Activated naive CD4-positive, alpha-beta T cell treated with anti-CD3 and anti-CD28 coated beads, Interleukin-2, amount 50 U/mL, for 24 hours (primary cell): Measurements from ENCODE around the gene AHCTF1.
"Not testable (repeated sequence)": the region's sequence is repeated elsewhere in the genome, so short reads cannot be mapped to it uniquely, and the experiment has no call there.

Experiments used
- H3K27ac Mint-ChIP-seq: one replicate; pipeline ENCODE4 v1.8.0; 2021; ENCODE audit warnings: mild to moderate bottlenecking, mixed read lengths
- H3K27me3 Mint-ChIP-seq: one replicate; pipeline ENCODE4 v1.8.0; 2021; ENCODE audit warnings: mixed read lengths
- H3K36me3 Mint-ChIP-seq: one replicate; pipeline ENCODE4 v1.8.0; 2021; ENCODE audit warnings: mixed read lengths
- H3K4me1 Mint-ChIP-seq: one replicate; pipeline ENCODE4 v1.8.0; 2021; ENCODE audit warnings: mixed read lengths
- H3K4me3 Mint-ChIP-seq: one replicate; pipeline ENCODE4 v1.8.0; 2021; ENCODE audit warnings: mild to moderate bottlenecking, mixed read lengths
- H3K9me3 Mint-ChIP-seq: one replicate; pipeline ENCODE4 v1.8.0; 2021; ENCODE audit warnings: mixed read lengths

The AHCTF1 gene

GRCh38 chr1:246828818-246829217 is 102.9 kb downstream of the AHCTF1 start:
- Mint-ChIP-seq H3K27me3 (peaks cover 7% of the 10 kb centered on the region), H3K4me3 (no peak overlapping the region), H3K36me3 (peaks cover 5% of the 10 kb centered on the region), H3K4me1 (no peaks in the 10 kb centered on the region), H3K9me3 (peaks cover 7% of the 10 kb centered on the region), H3K27ac (no peak overlapping the region)

DNA sequence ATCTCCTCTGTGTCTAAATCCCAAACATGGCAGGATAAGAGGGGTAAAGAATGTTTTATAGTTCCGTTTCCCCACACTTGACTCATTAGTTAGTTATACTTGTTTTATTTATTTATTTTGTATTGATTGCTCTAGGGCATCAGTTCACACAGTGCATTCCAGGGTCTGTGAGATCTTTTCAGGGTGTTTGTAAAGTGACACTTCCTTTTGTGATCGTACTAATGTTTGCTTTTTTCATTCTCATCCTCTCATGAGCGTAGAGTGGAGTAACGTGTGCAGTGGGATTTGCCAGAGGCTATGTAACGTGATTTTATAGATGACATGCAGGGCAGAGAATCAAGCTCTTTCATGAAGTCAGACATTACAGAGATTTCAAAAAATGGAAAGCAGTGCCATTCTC is 104.4 kb downstream of the AHCTF1 start:
- Mint-ChIP-seq H3K36me3 (peaks cover 5% of the 10 kb centered on the region), H3K9me3 (peaks cover 7% of the 10 kb centered on the region), H3K27me3 (peaks cover 7% of the 10 kb centered on the region), H3K27ac (no peak overlapping the region), H3K4me1 (no peaks in the 10 kb centered on the region), H3K4me3 (no peak overlapping the region)

- Mint-ChIP-seq H3K4me3 (no peak overlapping the region), H3K27ac (no peak overlapping the region), H3K4me1 (no peaks in the 10 kb centered on the region), H3K36me3 (peaks cover 5% of the 10 kb centered on the region), H3K9me3 (peaks cover 7% of the 10 kb centered on the region), H3K27me3 (peaks cover 3% of the 10 kb centered on the region)
These were observed 106.1 kb downstream of the AHCTF1 start for GRCh38 chr1:246825557-246826175.

GRCh38 chr1:246824541-246824940 is 107.2 kb downstream of the AHCTF1 start:
- Mint-ChIP-seq H3K36me3 (peaks cover 5% of the 10 kb centered on the region), H3K4me1 (no peaks in the 10 kb centered on the region), H3K27me3 (peaks cover 6% of the 10 kb centered on the region), H3K27ac (no peak overlapping the region), H3K9me3 (peaks cover 7% of the 10 kb centered on the region), H3K4me3 (no peak overlapping the region)

DNA sequence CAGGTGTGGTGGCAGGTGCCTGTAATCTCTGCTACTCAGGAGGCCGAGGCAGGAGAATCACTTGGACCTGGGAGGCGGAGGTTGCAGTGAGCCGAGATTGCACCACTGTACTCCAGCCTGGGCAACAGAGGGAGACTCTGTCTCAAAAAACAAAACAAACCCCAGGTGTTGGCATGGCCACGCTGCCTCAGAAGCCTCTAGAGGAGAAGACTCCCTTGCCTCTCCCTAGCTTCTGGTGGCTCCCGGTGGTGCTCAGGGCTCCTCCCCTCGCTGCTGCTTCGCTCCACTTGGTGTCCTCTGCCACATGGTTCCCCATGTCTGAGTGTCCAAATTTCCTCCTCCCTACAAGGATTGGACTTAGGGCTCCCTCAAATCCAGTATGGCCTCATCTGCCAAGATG is 109.6 kb downstream of the AHCTF1 start:
- H3K4me1 Mint-ChIP-seq, H3K27me3 Mint-ChIP-seq, H3K4me3 Mint-ChIP-seq, H3K27ac Mint-ChIP-seq, H3K9me3 Mint-ChIP-seq, H3K36me3 Mint-ChIP-seq: not testable (repeated sequence)

DNA sequence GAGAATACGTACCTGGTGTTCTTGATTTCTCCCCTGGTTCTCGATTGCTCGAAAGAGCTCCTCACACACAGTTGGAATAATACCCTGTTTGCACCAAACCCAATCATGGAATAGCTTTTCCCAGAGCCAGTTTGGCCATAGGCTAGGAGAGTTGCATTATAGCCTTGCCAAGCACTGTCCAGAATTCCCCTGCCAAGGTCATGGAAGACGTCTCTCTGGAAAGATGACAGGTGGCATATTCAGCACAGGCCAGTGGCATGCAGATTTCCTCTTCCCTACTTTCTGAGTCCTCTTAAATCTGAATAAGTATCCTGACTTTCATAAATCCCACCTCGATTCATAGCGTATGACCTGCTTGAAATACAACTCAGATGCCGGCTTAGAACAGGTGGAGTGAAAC is 111.1 kb downstream of the AHCTF1 start:
- Mint-ChIP-seq H3K27me3 (peaks cover 6% of the 10 kb centered on the region), H3K9me3 (peaks cover 7% of the 10 kb centered on the region), H3K36me3 (no peaks in the 10 kb centered on the region), H3K4me1 (no peaks in the 10 kb centered on the region), H3K27ac (no peak overlapping the region), H3K4me3 (no peak overlapping the region)

- H3K4me1 Mint-ChIP-seq, H3K36me3 Mint-ChIP-seq, H3K4me3 Mint-ChIP-seq, H3K9me3 Mint-ChIP-seq, H3K27ac Mint-ChIP-seq: not testable (repeated sequence)
- peaks cover 11% of the 10 kb centered on the region for H3K27me3 Mint-ChIP-seq
These were observed 114.0 kb downstream of the AHCTF1 start for GRCh38 chr1:246817778-246818177.

GRCh38 chr1:246815693-246816270 is 116.0 kb downstream of the AHCTF1 start:
- H3K27ac Mint-ChIP-seq: no peak overlapping the region
- H3K36me3 Mint-ChIP-seq: no peaks in the 10 kb centered on the region
- peaks cover 7% of the 10 kb centered on the region for H3K9me3 Mint-ChIP-seq
- H3K27me3 Mint-ChIP-seq: peaks cover 12% of the 10 kb centered on the region
- no peaks in the 10 kb centered on the region for H3K4me1 Mint-ChIP-seq
- no peak overlapping the region for H3K4me3 Mint-ChIP-seq

DNA sequence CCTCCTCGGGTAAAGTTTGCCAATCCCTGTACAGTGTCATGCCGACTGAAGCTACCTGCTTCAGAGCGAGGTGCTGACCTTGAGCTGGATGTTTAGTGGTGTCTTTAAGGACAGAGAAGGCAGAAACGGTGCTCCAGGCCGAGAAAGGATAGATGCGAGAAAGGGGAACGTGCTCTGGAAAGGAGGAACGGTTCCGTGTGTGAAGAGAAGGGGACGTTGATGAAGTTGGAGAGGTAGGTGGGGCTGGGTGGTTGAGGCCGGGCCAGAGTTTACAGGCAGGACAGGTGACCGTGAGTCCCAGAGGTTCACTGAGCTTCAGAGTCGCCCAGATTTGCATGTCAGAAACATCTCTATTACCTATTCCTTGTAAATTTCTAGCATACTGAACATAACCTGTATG is 116.9 kb downstream of the AHCTF1 start:
- H3K4me1 Mint-ChIP-seq: no peaks in the 10 kb centered on the region
- peaks cover 7% of the 10 kb centered on the region for H3K9me3 Mint-ChIP-seq
- no peak overlapping the region for H3K27ac Mint-ChIP-seq

DNA sequence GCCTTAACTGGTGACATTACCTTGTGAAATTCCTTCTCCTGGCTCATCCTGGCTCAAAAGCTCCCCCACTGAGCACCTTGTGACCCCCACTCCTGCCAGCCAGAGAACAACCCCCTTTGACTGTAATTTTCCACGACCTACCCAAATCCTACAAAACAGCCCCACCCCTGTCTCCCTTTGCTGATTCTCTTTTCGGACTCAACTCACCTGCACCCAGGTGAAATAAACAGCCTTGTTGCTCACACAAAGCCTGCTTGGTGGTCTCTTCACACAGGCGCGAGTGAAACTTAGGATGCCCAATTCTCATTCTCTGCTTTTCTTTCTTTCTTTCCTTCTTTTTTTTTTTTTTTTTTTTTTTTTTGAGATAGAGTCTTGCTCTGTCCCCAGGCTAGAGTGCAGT is 118.4 kb downstream of the AHCTF1 start:
- not testable (repeated sequence) for H3K9me3 Mint-ChIP-seq, H3K4me3 Mint-ChIP-seq, H3K27me3 Mint-ChIP-seq

More for the DNA sequence above, 116.9 kb downstream of the AHCTF1 start:
- Mint-ChIP-seq H3K27me3 (peaks cover 8% of the 10 kb centered on the region), H3K4me3 (no peak overlapping the region), H3K36me3 (no peaks in the 10 kb centered on the region)

GRCh38 chr1:246811985-246812384 is 119.8 kb downstream of the AHCTF1 start:
- Mint-ChIP-seq H3K27ac (no peak overlapping the region), H3K36me3 (no peaks in the 10 kb centered on the region), H3K9me3 (peaks cover under 1% of the 10 kb centered on the region), H3K27me3 (peaks cover 8% of the 10 kb centered on the region), H3K4me3 (no peak overlapping the region), H3K4me1 (no peaks in the 10 kb centered on the region)

More for the DNA sequence above, 118.4 kb downstream of the AHCTF1 start:
- not testable (repeated sequence) for H3K4me1 Mint-ChIP-seq, H3K27ac Mint-ChIP-seq, H3K36me3 Mint-ChIP-seq

DNA sequence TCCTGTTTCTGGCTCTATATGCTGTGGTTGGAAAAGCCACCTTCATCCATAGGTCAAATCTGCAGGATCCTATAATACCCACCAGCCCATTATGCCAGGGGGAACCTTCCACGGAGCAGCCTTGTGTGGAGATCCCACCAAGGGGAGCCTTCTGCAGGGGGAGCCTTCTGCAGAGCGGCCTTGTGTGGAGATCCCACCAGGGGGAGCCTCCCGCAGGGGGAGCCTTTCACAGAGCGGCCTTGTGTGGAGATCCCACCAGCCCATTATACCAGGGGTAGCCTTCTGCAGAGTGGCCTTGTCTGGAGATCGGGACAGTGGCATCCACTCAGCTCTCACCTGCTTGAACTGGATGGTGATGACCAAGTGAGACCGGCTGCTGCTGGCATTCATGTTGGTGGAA is 122.3 kb downstream of the AHCTF1 start:
- Mint-ChIP-seq H3K27ac (no peak overlapping the region), H3K4me1 (no peaks in the 10 kb centered on the region), H3K9me3 (no peaks in the 10 kb centered on the region), H3K36me3 (no peaks in the 10 kb centered on the region), H3K4me3 (no peak overlapping the region), H3K27me3 (peaks cover 3% of the 10 kb centered on the region)

- no peak overlapping the region for H3K4me3 Mint-ChIP-seq
- H3K9me3 Mint-ChIP-seq: no peaks in the 10 kb centered on the region
- H3K27me3 Mint-ChIP-seq: no peaks in the 10 kb centered on the region
- no peaks in the 10 kb centered on the region for H3K36me3 Mint-ChIP-seq
- no peaks in the 10 kb centered on the region for H3K4me1 Mint-ChIP-seq
- no peak overlapping the region for H3K27ac Mint-ChIP-seq
These were observed 126.5 kb downstream of the AHCTF1 start for GRCh38 chr1:246805135-246805716.

- H3K4me1 Mint-ChIP-seq: no peaks in the 10 kb centered on the region
- no peaks in the 10 kb centered on the region for H3K36me3 Mint-ChIP-seq
- no peak overlapping the region for H3K4me3 Mint-ChIP-seq
- H3K27ac Mint-ChIP-seq: peak overlapping the region; percentile 3
- H3K9me3 Mint-ChIP-seq: no peaks in the 10 kb centered on the region
- H3K27me3 Mint-ChIP-seq: peaks cover 2% of the 10 kb centered on the region
These were observed 127.9 kb downstream of the AHCTF1 start for GRCh38 chr1:246803883-246804282.

DNA sequence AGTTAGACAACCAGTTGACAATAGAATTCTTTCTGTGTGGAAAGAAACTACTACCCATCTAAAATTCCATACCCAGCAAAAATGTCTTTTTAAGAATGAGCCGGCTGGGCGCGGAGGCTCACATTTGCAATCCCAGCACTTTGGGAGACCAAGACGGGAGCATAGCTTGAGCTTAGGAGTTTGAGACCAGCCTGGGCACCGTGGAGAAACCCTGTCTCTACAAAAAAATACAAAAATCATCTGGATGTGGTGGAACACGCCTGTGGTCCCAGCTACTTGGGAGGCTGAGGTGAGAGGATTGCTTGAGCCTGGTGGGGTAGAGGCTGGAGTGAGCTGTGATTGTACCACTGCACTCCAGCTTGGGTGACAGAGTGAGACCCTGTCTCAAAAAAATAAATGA is 128.4 kb downstream of the AHCTF1 start:
- H3K27ac Mint-ChIP-seq: no peak overlapping the region
- H3K4me3 Mint-ChIP-seq: no peak overlapping the region
- H3K36me3 Mint-ChIP-seq: no peaks in the 10 kb centered on the region
- H3K27me3 Mint-ChIP-seq: peaks cover 2% of the 10 kb centered on the region
- no peaks in the 10 kb centered on the region for H3K4me1 Mint-ChIP-seq
- H3K9me3 Mint-ChIP-seq: no peaks in the 10 kb centered on the region

GRCh38 chr1:246801241-246802020 is 130.3 kb downstream of the AHCTF1 start:
- Mint-ChIP-seq H3K4me3 (no peak overlapping the region), H3K9me3 (no peaks in the 10 kb centered on the region), H3K27ac (no peak overlapping the region), H3K27me3 (peaks cover 2% of the 10 kb centered on the region), H3K4me1 (no peaks in the 10 kb centered on the region), H3K36me3 (no peaks in the 10 kb centered on the region)
